Measurements from ENCODE around the gene NCLN.
"Not testable (repeated sequence)": the region's sequence is repeated elsewhere in the genome, so short reads cannot be mapped to it uniquely, and the experiment has no call there.

Gene NCLN
- 48.6 to 230 (median 114) reads per million in 17 experiments for total RNA-seq

GRCh38 chr19:3185461-3186159 is at the start of gene NCLN:
Gene NCLN, plus strand, starts transcription at chr19:3185930. Its CDS starts 101 bp downstream, at chr19:3186031.
- DNase-seq, result peak; percentile 96 to 98 (median 97)

- DNase-seq, result peak; percentile 68 to 86 (median 84)
Measured at GRCh38 chr19:3135961-3136683, 49.6 kb upstream of the NCLN start, which contains the start of gene GNA15. Gene GNA15, plus strand, starts transcription at chr19:3136033. Its CDS starts 418 bp downstream, at chr19:3136451.

- no peak for DNase-seq
Measured at GRCh38 chr19:3136684-3137055, 49.1 kb upstream of the NCLN start.

GRCh38 chr19:3137119-3137518 is 48.6 kb upstream of the NCLN start:
- peak; percentile 32 to 50 (median 40) for DNase-seq

DNA sequence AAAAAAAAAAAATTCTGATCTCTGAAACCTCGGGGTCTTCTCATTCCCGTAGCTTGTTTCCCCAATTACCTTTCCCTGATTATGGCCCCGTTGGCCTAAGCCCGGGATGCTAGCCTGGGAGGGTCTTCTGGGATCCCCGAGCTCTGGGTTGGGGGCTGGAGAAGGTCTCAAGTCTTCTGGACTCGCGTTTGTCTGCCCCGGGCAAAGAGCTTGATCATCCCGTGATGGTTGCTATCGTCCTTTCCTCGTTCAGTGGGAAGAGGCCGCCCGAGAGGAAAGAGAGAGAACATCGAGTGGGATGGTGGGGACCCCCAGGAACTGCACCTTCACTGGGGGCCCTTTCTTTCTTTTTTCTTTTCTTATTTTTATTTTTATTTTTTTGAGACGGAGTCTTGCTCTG is 47.5 kb upstream of the NCLN start:
- no peak for DNase-seq

DNA sequence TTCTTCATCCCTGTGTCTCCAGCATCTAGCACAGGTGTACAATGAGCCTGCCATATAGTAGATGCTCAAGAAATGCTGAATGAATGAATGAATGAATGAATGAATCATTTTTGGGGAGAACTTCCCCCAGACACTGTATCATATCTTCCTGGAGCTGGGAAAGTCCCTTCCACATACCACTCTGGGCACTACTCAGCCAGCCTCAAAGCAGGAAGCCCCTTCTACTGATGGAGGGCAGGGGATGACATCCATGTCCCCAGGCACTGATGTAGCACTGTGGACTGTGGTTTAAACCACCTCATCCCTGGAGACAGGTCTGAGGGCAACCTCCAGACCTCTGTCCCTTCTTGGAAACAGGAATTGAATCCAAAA is 45.1 kb upstream of the NCLN start:
- peak in 1 of 4 experiments; percentile 23 for DNase-seq

DNA sequence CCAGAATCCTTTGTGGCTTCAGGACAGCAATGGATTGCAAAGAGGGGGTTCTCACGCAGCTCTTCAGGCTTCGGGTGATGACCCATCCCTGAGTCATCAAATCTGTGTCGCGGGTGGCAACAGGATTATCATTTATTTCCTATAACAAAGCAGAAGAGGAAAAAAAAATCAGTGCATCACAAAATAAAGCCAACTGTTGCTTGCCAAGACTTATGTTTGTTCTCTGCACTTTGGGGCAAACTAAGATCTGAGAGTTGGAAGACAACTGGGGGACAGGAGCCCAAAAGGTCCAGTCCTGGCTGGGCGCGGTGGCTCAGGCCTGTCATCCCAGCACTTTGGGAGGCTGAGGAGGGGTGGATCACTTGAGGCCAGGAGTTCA is 43.4 kb upstream of the NCLN start:
- DNase-seq, result peak in 2 of 4 experiments; percentile 83 to 86

DNA sequence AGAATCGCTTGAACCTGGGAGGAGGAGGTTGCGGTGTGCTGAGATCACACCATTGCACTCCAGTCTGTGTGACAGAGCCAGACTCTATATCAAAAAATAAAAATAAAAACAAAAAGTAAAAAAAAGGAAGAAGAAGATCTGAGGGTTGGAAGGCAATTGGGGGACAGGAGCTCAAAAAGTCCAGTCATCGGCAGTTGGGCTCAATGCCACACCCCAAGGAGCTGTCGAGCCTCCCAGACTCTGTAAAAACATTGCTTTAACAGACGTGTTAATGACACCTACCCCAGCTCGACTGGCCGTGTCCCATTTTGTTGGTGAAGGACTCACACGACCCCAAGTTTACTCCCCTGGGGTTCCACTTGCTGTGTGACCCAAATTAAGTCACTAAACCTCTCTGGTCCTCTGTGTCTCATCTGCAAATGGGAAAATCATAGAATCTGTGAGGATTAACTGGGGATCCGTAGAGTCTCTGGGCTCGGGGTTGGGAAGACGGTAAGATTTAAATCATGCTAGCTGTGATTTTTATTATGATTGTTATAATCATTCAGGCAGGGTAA is 42.9 kb upstream of the NCLN start:
- peak in 3 of 4 experiments; percentile 28 to 51 (median 40) for DNase-seq

GRCh38 chr19:3145909-3146676 is 39.6 kb upstream of the NCLN start:
- peak; percentile 80 to 91 (median 89) for DNase-seq

DNA sequence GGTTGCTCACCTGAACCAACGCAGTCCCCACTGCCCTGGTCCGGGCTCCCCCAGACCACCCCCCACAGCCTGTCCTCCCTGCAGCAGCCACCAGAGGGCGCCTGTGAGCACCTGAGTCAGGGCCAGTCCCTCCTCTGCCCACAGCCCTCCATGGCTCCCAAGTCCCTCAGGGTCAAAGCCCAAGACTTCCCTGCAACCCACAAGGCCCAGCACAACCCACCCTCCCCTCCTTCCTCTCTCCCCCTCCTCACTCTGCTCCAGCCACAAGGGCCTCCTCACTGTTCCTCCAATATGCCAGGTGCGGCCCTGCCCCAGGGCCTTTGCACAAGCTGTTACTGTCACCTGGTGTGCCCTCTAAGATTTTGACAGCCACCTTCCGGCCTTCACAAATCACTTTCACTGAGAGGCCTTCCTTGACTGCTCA is 39.0 kb upstream of the NCLN start:
- DNase-seq, result peak; percentile 48 to 69 (median 53)

- DNase-seq, result no peak
Measured at GRCh38 chr19:3148503-3148902, 37.2 kb upstream of the NCLN start.

- no peak for DNase-seq
Measured at GRCh38 chr19:3149089-3149488, 36.6 kb upstream of the NCLN start.

DNA sequence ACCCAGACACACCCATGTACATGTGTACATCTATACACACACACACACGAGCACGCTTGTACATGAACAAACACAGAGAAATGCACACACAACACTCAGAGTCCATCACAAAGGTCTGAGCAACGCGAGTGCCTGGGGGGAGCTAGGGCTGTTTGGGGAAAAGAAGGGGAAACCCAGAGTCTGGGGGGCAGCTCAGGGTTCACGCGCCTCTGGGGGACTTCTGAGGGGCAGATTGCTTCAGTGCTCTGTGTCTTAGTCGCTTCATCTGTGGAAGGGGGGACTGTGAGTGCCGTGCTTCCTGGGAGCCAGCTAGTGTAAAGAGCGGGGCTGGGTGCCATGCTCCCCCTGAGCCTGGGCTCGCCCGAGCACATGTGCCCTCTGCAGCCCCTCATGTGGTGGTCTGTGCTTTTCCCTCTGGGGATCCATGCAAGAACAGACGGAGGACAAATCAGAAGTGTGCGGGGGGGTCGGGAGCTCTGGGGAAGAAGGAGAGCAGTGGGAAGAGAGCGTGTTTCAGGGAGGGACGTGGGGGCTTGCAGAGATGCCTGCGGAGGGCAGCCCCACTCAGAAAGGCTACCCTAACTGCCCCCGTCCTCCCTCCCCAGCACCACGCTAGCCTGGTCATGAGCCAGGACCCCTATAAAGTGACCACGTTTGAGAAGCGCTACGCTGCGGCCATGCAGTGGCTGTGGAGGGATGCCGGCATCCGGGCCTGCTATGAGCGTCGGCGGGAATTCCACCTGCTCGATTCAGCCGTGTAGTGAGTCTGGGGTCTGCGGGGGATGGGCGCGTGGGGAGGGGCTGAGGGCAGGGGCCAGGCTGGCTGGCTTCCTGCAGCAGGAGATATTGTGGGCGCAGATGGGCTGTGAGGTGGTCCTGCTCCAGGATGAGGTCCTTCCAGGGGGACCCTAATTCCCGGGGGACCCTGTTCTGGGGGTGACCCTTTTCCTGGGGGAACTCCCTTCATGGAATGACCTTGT is 35.9 kb upstream of the NCLN start:
- DNase-seq, result no peak

GRCh38 chr19:3150739-3151329 is 34.9 kb upstream of the NCLN start:
- no peak for DNase-seq

DNA sequence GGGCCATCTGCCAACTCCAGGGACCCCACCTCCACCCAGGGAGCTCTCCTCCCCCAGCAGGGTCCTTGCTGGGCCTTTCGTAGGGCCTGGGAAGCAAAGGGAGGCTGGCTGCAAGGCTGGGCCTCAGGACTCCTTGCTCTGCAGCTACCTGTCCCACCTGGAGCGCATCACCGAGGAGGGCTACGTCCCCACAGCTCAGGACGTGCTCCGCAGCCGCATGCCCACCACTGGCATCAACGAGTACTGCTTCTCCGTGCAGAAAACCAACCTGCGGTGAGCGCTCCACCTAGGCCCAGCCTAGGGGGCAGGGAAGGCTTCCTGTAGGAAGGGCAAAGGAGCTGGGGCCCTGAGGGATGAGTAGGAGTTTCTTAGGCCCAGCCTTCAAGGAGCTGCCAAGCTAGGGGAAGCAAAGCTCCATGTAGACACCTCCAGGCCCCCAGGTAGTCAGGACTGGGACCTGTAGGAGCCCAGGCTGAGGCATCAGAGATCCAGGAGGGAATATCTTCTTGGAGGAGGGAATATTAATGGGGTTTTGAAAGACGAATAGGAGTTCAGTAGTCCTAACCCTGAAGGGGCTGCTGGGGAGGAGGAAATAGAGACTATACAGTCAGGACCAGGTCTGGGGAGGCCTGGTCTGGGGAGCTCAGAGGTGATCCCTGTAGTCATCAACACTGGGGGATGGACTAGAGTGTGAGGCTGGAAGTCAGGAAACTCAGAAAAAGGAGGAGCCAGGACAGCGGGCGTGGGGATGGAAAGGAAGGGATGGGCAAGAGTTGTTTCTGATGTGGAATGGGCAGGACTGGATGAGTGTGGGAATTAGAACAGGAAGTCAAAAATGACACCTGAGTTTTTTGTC is 33.9 kb upstream of the NCLN start:
- DNase-seq, result no peak

DNA sequence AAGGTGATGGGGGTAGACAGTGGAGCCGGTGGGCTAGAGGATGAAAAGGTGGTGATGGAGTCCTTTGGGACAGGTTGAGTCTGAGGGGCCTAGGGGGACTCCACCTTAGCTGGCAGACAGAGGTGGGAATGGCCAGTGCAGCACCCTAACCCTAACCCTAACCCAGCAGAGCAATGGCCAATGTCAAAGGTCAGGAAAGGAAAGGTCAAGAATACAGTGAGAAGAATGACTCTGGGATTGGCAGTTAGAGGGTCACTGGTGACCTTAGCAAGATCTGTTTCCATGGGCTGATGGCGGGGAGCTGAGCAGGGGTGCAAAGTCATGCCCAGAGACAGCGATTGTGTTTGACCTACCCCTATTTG is 33.3 kb upstream of the NCLN start:
- DNase-seq, result no peak

DNA sequence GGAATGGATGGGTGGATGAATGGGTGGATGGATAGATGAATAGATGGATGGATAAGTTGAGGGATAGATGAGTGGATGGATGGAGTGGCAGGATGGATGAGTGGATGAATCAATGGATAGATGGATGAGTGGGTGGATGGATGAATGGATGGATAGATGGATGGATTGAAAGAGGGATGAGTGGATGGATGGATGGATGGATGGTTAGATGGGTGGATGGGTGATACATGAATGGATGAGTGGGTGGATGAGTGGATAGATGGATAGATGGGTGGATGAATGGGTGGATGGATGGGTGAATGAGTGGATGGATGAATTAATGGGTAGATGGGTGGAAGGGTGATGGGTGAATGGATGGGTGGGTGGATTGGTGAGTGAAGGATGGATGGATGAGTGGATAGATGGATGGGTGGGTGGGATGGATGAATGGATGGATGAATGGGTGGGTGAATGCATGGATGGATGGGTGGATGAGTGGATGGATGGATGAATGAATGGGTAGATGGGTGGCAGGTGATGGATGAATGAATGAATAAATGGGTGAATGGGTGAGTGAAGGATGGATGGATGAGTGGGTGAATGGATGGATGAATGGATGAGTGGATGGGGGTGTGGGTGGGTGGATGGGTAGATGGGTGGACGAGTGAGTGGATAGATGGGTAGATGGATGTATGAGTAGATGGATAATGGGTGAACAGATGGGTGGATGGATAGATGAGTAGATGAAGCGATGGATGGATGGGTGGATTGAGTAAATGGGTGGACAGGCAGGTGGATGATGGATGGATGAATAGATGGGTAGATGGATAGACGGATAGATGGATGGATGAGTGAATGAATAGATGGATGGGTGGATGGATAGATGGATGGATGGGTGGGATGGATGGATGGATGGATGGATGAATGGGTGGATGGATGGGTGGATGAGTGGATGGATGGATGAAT is 32.2 kb upstream of the NCLN start:
- DNase-seq, result no peak

- DNase-seq, result not testable (repeated sequence)
Measured at GRCh38 chr19:3154447-3154846, 31.3 kb upstream of the NCLN start.

All from suppressor macrophage (primary cell).